HG02798 (cell line): ENCODE results near the gene JAM2.

Experiments used
- ATAC-seq: cut with Tn5 transposase; IDR thresholded peaks from one replicate; pipeline ENCODE4 v1.9.1; 2021; ENCODE audit warnings: mild to moderate bottlenecking; ENCODE audit not compliant: unreplicated experiment, poor library complexity

The JAM2 gene

DNA sequence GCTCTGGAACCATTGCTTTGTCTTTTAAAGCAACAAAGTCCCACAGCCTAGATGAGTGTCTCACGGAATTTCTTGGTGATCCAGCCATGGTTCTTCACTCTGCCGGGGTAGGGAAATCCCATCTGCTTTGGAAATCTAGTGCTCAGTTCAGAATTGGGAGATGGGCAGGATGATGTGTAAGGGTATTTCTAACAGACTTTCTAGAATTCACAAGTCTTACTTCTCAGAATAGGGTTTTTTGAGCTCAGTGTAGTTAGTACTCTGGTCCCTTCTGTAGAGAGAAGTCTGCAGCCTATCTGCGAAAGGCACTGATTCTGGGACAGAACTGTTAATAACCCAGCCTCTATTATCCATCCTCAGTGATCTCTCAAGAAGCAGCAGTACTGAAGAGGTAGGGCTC, 121.0 kb downstream of the JAM2 start:
- ATAC-seq = no peak

DNA sequence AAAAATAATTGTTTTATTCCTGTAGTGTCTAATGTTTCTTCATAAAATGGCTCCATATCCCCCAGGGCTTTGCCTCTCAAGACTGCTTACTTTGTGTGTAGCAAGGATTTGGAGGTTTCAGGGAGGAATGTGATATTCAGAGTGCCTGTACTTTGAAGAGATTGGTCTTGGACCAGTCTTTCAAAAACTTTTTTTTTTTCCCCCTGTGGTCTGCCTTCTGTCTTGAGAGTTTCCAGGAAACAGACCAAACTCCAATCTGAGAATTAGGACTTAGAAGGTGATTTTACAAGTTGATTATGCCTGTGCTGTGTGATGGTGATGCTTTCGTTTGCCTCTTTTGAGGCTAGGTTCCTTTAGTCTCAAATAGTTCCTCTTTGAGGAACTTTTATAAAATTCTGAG, 121.6 kb downstream of the JAM2 start:
- ATAC-seq = no peak

DNA sequence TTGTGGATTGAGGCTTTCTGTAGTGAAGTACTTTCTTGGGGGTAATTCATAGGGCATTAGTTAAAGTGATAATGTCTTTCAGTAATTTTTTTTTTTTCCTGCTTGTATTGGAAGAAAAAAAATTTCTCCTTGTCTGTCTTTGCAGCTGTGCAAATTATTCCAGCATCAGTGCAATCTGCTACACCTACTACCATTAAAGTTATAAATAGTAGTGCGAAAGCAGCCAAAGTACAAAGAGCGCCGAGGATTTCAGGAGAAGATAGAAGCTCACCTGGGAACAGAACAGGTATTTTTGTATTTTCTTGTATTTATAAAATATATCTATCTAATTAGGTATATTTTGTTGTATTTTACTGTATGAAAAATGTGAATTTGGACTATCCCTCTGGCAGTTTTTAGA, 125.0 kb downstream of the JAM2 start:
- ATAC-seq = no peak
